Natural killer cell (primary cell): ENCODE data around the gene KIF19. TPM values are rescaled to one million over a fixed set of nuclear protein-coding genes. Genes with fewer than 3 reads are reported as not detected.

Source experiments
- ATAC-seq, 3 donors: fragments of 150-1000 bp in 2 of 3; fragments of 200-7000 bp in 1 of 3; cut with Tn5 transposase; 1 replicate in 1 of 3; 2 replicates in 2 of 3; pipeline ENCODE4 v1.10.0; 2021; ENCODE audit warnings: mild to moderate bottlenecking in 2 of 3, moderate library complexity in 2 of 3
- DNase-seq, 2 donors: peaks; one replicate each; pipeline versions ENCODE4 v3.0.0 to v3.0.0-alpha.2; 2013 to 2021; ENCODE audit warnings: mixed read lengths in 1 of 2
- H3K27ac ChIP-seq: one replicate; pipeline ENCODE4 v1.5.1; 2013; ENCODE audit warnings: mild to moderate bottlenecking, low read length
- H3K27me3 ChIP-seq: one replicate; pipeline ENCODE4 v1.6.1; 2013; ENCODE audit warnings: low read length; ENCODE audit not compliant: control insufficient read depth, insufficient read depth
- H3K36me3 ChIP-seq: one replicate; pipeline ENCODE4 v1.6.1; 2013; ENCODE audit warnings: low read length; ENCODE audit not compliant: control insufficient read depth, insufficient read depth
- H3K4me1 ChIP-seq: one replicate; pipeline ENCODE4 v1.6.1; 2013; ENCODE audit warnings: low read length; ENCODE audit not compliant: control insufficient read depth, insufficient read depth
- H3K4me3 ChIP-seq: one replicate; pipeline ENCODE4 v1.5.1; 2013; ENCODE audit warnings: low read length
- H3K9me3 ChIP-seq: one replicate; pipeline ENCODE4 v1.6.1; 2013; ENCODE audit warnings: low read length; ENCODE audit not compliant: control insufficient read depth, insufficient read depth
- H3K27ac Mint-ChIP-seq, 2 donors: one replicate each; pipeline ENCODE4 v1.8.0; 2022; ENCODE audit warnings: mild to moderate bottlenecking in 2 of 2, mixed read lengths in 2 of 2, moderate library complexity in 1 of 2
- H3K27me3 Mint-ChIP-seq, 2 donors: one replicate each; pipeline ENCODE4 v1.8.0; 2022; ENCODE audit warnings: low read depth in 2 of 2, mixed read lengths in 2 of 2
- H3K36me3 Mint-ChIP-seq: one replicate; pipeline ENCODE4 v1.8.0; 2022; ENCODE audit warnings: mixed read lengths
- H3K4me1 Mint-ChIP-seq, 2 donors: one replicate each; pipeline ENCODE4 v1.8.0; 2022; ENCODE audit warnings: mixed read lengths in 2 of 2
- H3K4me3 Mint-ChIP-seq: one replicate; pipeline ENCODE4 v1.8.0; 2022; ENCODE audit warnings: mild to moderate bottlenecking, moderate library complexity, mixed read lengths
- H3K9me3 Mint-ChIP-seq, 2 donors: one replicate each; pipeline ENCODE4 v1.8.0; 2022; ENCODE audit warnings: mixed read lengths in 2 of 2
- CTCF ChIP-seq: fragments of 200-600 bp; IDR thresholded peaks from one replicate; pipeline ENCODE4 v1.8.0; 2022; ENCODE audit warnings: antibody characterized with exemption
- WGBS: methylation state at CpG from one replicate; pipeline ENCODE4 v1.1.7; 2013; ENCODE audit warnings: missing lambda C conversion rate; ENCODE audit not compliant: insufficient coverage; 5-methylcytosine and 5-hydroxymethylcytosine counted together
- intact Hi-C: fragments of 100-400 bp; cut with micrococcal nuclease; formaldehyde crosslinking; loops from one replicate; pipeline ENCODE4 v1.14.2; 2022
- total RNA-seq, 4 donors: library from RNA; stranded (reverse); fragments of 120-200 nt in 1 of 4; gene quantifications; one replicate each; pipeline versions ENCODE4 v1.2.3 to v1.2.4, GENCODE V29; 2013 to 2022

The KIF19 gene
- total RNA-seq, 3 donors from 2014 or later (not counting 1 experiment from before 2014, with no cell fraction given) = 1.7 to 7.1 (median 6.1) TPM

GRCh38 chr17:74343526-74344284, 17.7 kb downstream of the KIF19 start:
- H3K36me3 ChIP-seq = no peaks in the 10 kb centered on the region
- intact Hi-C loops = no loop called here
- H3K27me3 Mint-ChIP-seq = peaks cover 0 to 4% of the 10 kb centered on the region in 2 donors
- 81% methylated on average over 9 of the region's 9 CpGs for WGBS
- no peak for TF ChIP-seq CTCF
- no peak for ATAC-seq
- no peak overlapping the region for H3K27ac ChIP-seq
- DNase-seq = no peak
- no peak overlapping the region for H3K4me3 ChIP-seq
- H3K4me1 ChIP-seq = no peaks in the 10 kb centered on the region
- no peaks in the 10 kb centered on the region for H3K9me3 ChIP-seq
- H3K9me3 Mint-ChIP-seq = no peaks in the 10 kb centered on the region
- H3K36me3 Mint-ChIP-seq = no peaks in the 10 kb centered on the region
- no peaks in the 10 kb centered on the region for H3K27me3 ChIP-seq
- no peak overlapping the region for H3K27ac Mint-ChIP-seq
- no peak overlapping the region for H3K4me3 Mint-ChIP-seq
- no peaks in the 10 kb centered on the region for H3K4me1 Mint-ChIP-seq

GRCh38 chr17:74344658-74345057, 18.6 kb downstream of the KIF19 start:
- no peaks in the 10 kb centered on the region for H3K36me3 Mint-ChIP-seq
- H3K4me3 ChIP-seq = no peak overlapping the region
- no peak for DNase-seq
- H3K4me1 ChIP-seq = no peaks in the 10 kb centered on the region
- intact Hi-C loops = no loop called here
- TF ChIP-seq CTCF = no peak
- ATAC-seq = no peak
- H3K27me3 ChIP-seq = no peaks in the 10 kb centered on the region
- no peak overlapping the region for H3K4me3 Mint-ChIP-seq
- no peaks in the 10 kb centered on the region for H3K9me3 Mint-ChIP-seq
- no peaks in the 10 kb centered on the region for H3K4me1 Mint-ChIP-seq
- no peaks in the 10 kb centered on the region for H3K9me3 ChIP-seq
- no peak overlapping the region for H3K27ac Mint-ChIP-seq
- no peaks in the 10 kb centered on the region for H3K36me3 ChIP-seq
- no peak overlapping the region for H3K27ac ChIP-seq
- WGBS = 92% methylated on average over 21 of the region's 21 CpGs
- peaks cover 0 to 5% of the 10 kb centered on the region in 2 donors for H3K27me3 Mint-ChIP-seq

GRCh38 chr17:74345433-74346241, 19.6 kb downstream of the KIF19 start:
- Histone ChIP-seq H3K9me3 (no peaks in the 10 kb centered on the region), H3K4me3 (no peak overlapping the region), H3K4me1 (no peaks in the 10 kb centered on the region), H3K27ac (no peak overlapping the region), H3K36me3 (no peaks in the 10 kb centered on the region), H3K27me3 (no peaks in the 10 kb centered on the region)
- no peak for TF ChIP-seq CTCF
- WGBS = 82% methylated on average over 11 of the region's 13 CpGs
- intact Hi-C loops = no loop called here
- ATAC-seq (no peak), DNase-seq (no peak)
- Mint-ChIP-seq H3K4me3 (no peak overlapping the region), H3K27ac (no peak overlapping the region), H3K36me3 (no peaks in the 10 kb centered on the region), H3K9me3 (no peaks in the 10 kb centered on the region), H3K4me1 (no peaks in the 10 kb centered on the region), H3K27me3 (peaks cover 0 to 11% of the 10 kb centered on the region in 2 donors)
